Measurements from ENCODE around the gene TRIM9.

The TRIM9 gene

GRCh38 chr14:50979941-50980850, 114.7 kb downstream of the TRIM9 start:
- TF ChIP-seq, protein P1, sequence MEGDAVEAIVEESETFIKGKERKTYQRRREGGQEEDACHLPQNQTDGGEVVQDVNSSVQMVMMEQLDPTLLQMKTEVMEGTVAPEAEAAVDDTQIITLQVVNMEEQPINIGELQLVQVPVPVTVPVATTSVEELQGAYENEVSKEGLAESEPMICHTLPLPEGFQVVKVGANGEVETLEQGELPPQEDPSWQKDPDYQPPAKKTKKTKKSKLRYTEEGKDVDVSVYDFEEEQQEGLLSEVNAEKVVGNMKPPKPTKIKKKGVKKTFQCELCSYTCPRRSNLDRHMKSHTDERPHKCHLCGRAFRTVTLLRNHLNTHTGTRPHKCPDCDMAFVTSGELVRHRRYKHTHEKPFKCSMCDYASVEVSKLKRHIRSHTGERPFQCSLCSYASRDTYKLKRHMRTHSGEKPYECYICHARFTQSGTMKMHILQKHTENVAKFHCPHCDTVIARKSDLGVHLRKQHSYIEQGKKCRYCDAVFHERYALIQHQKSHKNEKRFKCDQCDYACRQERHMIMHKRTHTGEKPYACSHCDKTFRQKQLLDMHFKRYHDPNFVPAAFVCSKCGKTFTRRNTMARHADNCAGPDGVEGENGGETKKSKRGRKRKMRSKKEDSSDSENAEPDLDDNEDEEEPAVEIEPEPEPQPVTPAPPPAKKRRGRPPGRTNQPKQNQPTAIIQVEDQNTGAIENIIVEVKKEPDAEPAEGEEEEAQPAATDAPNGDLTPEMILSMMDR (conservative IDR thresholded peaks at IDR 0.05; ENCODE audit: low read length) = no peak
- H3K4me3 ChIP-seq (ENCODE audit: low read length) = no peak overlapping the region
- DNase-seq (ENCODE audit: low read depth) = no peak

GRCh38 chr14:50978888-50979287, 116.0 kb downstream of the TRIM9 start:
- no peak overlapping the region for H3K4me3 ChIP-seq (ENCODE audit: low read length)
- no peak for DNase-seq (ENCODE audit: low read depth)
- TF ChIP-seq, protein P1 (conservative IDR thresholded peaks at IDR 0.05; ENCODE audit: low read length) = no peak

- no peak overlapping the region for H3K4me3 ChIP-seq (ENCODE audit: low read length)
- TF ChIP-seq, protein P1 (conservative IDR thresholded peaks at IDR 0.05; ENCODE audit: low read length) = no peak
- DNase-seq (ENCODE audit: low read depth) = no peak
Observed at GRCh38 chr14:50978529-50978871, 116.4 kb downstream of the TRIM9 start.

GRCh38 chr14:50977863-50978528, 116.9 kb downstream of the TRIM9 start:
- no peak for DNase-seq (ENCODE audit: low read depth)
- no peak overlapping the region for H3K4me3 ChIP-seq (ENCODE audit: low read length)
- TF ChIP-seq, protein P1 (conservative IDR thresholded peaks at IDR 0.05; ENCODE audit: low read length) = no peak

DNA sequence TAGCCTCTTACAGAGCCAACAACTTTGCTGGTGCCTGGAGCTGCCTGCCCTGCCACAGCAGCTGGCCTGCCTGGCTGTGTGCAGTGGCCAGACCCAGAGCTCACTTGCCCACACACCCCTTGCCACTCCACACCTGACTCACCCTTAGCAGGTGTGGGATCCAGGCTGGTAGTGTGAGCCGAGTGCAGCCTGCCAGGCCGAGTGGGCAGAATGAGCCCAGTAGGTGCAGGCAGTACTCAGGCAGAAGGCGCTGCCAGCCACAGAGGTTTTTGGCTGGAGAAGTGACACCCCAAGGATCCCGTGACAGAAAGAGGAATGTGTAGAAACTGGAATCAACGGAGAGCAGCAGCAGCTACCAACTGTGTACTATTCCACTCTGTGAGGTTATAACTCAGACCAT, 120.8 kb downstream of the TRIM9 start:
- DNase-seq (ENCODE audit: low read depth) = no peak
- TF ChIP-seq, protein P1 (conservative IDR thresholded peaks at IDR 0.05; ENCODE audit: low read length) = no peak
- no peak overlapping the region for H3K4me3 ChIP-seq (ENCODE audit: low read length)

- DNase-seq (ENCODE audit: low read depth) = no peak
- TF ChIP-seq, protein P1 (conservative IDR thresholded peaks at IDR 0.05; ENCODE audit: low read length) = no peak
- H3K4me3 ChIP-seq (ENCODE audit: low read length) = no peak overlapping the region
Observed at GRCh38 chr14:50972734-50973133, 122.2 kb downstream of the TRIM9 start.

Measured in AG10803 (cell line).